ENCODE data around the gene PAX4. TPM values are rescaled to one million over a fixed set of nuclear protein-coding genes. Genes with fewer than 3 reads are reported as not detected.
A peak's percentile ranks its signal among the peaks of the same experiment; 100 is the strongest.

The PAX4 gene
- polyA plus RNA-seq, 1 donor from 2014 or later = not detected

DNA sequence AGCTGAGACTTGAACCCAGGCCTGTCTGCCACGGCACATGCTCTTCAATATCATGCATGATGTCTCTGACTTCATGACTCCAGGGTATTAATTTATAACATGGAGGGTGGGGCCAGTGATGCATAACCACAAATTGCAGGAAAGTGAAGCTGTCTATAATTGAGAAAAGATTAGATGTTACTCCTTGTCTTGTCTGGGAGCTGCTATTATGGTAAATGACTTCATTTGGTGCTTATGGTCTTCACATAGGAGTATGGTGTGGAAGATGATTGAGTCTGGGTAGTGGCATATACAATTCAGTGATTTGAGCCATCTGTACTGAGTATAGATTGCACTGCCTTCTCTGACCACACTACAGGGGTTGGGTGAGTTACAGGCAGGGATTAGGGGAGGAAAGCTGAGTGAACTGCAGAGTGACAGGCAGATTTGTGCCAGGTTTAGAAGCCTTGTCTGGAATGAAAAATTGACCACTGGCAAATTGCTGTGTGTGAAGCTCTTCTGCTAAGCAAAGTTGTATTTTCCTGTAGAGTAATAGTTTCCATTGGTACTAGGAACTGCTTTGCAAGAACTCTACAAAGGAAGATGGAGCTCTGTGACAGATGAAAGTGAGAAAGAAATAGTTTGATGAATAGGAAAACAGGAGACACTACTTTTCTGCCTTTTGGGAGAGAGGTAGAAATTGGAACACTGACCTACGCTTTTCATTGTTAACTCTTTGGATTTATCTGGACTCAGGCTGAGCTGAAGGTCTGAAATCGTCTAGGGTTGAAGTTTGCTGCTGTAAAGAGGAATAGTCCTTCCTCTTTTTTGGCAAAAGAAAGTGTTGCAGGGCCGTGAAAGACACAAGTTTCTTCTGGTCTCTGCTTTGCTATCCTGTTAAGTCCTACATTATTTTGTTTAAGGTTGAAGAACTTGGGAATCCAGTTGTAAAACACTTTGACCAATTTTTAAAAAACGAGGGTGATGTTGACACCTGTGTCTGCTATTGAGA, 36.8 kb upstream of the PAX4 start:
- no peak overlapping the region for H3K4me2 ChIP-seq (ENCODE audit: low read length)
- H3K27ac ChIP-seq (ENCODE audit: low read length) = no peak overlapping the region
- no peak overlapping the region for H2AFZ ChIP-seq (ENCODE audit: low read depth, low read length)
- H3K9ac ChIP-seq (ENCODE audit: low read length) = no peak overlapping the region
- H3K4me3 ChIP-seq (ENCODE audit: low read length) = peak overlapping the region; percentile 82
- no peaks in the 10 kb centered on the region for H3K36me3 ChIP-seq (ENCODE audit: insufficient read depth, low read length)
- no peaks in the 10 kb centered on the region for H3K27me3 ChIP-seq (ENCODE audit: insufficient read depth, low read depth, low read length)
- no peaks in the 10 kb centered on the region for H3F3A ChIP-seq (ENCODE audit: insufficient read depth, low read length, poor library complexity, severe bottlenecking)
- TF ChIP-seq, protein P1, sequence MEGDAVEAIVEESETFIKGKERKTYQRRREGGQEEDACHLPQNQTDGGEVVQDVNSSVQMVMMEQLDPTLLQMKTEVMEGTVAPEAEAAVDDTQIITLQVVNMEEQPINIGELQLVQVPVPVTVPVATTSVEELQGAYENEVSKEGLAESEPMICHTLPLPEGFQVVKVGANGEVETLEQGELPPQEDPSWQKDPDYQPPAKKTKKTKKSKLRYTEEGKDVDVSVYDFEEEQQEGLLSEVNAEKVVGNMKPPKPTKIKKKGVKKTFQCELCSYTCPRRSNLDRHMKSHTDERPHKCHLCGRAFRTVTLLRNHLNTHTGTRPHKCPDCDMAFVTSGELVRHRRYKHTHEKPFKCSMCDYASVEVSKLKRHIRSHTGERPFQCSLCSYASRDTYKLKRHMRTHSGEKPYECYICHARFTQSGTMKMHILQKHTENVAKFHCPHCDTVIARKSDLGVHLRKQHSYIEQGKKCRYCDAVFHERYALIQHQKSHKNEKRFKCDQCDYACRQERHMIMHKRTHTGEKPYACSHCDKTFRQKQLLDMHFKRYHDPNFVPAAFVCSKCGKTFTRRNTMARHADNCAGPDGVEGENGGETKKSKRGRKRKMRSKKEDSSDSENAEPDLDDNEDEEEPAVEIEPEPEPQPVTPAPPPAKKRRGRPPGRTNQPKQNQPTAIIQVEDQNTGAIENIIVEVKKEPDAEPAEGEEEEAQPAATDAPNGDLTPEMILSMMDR (IDR thresholded peaks at IDR 0.05; ENCODE audit: poor library complexity, severe bottlenecking) = no peak
- TF ChIP-seq EP300 (conservative IDR thresholded peaks at IDR 0.05; ENCODE audit: poor library complexity, severe bottlenecking) (no peak), RAD21 (conservative IDR thresholded peaks at IDR 0.05) (no peak), TAF1 (IDR thresholded peaks at IDR 0.05; ENCODE audit: low read depth) (no peak), MXI1 (conservative IDR thresholded peaks at IDR 0.05; ENCODE audit: poor library complexity, severe bottlenecking) (no peak), POLR2AphosphoS5 (IDR thresholded peaks at IDR 0.05) (no peak), SMC3 (conservative IDR thresholded peaks at IDR 0.05; ENCODE audit: poor library complexity) (no peak), EZH2 (IDR thresholded peaks at IDR 0.05; ENCODE audit: borderline replicate concordance, insufficient read depth, low read length, poor library complexity, severe bottlenecking) (no peak)
- TF ChIP-seq, protein P2, sequence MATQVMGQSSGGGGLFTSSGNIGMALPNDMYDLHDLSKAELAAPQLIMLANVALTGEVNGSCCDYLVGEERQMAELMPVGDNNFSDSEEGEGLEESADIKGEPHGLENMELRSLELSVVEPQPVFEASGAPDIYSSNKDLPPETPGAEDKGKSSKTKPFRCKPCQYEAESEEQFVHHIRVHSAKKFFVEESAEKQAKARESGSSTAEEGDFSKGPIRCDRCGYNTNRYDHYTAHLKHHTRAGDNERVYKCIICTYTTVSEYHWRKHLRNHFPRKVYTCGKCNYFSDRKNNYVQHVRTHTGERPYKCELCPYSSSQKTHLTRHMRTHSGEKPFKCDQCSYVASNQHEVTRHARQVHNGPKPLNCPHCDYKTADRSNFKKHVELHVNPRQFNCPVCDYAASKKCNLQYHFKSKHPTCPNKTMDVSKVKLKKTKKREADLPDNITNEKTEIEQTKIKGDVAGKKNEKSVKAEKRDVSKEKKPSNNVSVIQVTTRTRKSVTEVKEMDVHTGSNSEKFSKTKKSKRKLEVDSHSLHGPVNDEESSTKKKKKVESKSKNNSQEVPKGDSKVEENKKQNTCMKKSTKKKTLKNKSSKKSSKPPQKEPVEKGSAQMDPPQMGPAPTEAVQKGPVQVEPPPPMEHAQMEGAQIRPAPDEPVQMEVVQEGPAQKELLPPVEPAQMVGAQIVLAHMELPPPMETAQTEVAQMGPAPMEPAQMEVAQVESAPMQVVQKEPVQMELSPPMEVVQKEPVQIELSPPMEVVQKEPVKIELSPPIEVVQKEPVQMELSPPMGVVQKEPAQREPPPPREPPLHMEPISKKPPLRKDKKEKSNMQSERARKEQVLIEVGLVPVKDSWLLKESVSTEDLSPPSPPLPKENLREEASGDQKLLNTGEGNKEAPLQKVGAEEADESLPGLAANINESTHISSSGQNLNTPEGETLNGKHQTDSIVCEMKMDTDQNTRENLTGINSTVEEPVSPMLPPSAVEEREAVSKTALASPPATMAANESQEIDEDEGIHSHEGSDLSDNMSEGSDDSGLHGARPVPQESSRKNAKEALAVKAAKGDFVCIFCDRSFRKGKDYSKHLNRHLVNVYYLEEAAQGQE (IDR thresholded peaks at IDR 0.05; ENCODE audit: borderline replicate concordance) = no peak
- H3K9me3 ChIP-seq (ENCODE audit: low read length) = no peaks in the 10 kb centered on the region
- peaks cover 22% of the 10 kb centered on the region for H3K79me2 ChIP-seq (replicated peaks; ENCODE audit: insufficient read depth, low read length)
- H4K20me1 ChIP-seq (ENCODE audit: insufficient read depth) = no peaks in the 10 kb centered on the region
- H3K9me2 ChIP-seq (ENCODE audit: insufficient read depth, low read length) = no peaks in the 10 kb centered on the region

DNA sequence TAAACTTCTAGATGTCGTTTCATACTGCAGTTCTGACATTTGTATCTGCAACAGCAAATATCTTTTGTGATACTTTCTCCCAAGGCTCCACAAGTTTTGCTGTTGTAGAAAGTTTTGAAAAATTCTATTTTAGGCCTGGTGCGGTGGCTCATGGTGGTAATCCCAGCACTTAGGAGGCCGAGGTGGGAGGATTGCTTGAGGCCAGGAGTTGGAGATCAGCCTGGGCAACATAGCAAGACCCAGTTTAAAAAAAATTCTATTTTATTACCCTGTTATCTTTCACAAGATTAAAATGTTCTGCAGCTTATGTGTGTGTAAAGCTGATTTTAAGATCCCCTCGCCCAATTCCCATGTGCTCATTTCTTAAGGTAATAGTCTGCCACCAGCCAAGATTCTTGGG, 35.5 kb upstream of the PAX4 start:
- Histone ChIP-seq H3K4me3 (ENCODE audit: low read length) (peak overlapping the region; percentile 82), H3K9me2 (ENCODE audit: insufficient read depth, low read length) (no peaks in the 10 kb centered on the region), H3K9ac (ENCODE audit: low read length) (no peak overlapping the region), H4K20me1 (ENCODE audit: insufficient read depth) (no peaks in the 10 kb centered on the region), H3K36me3 (ENCODE audit: insufficient read depth, low read length) (no peaks in the 10 kb centered on the region), H3K9me3 (ENCODE audit: low read length) (no peaks in the 10 kb centered on the region), H3K27me3 (ENCODE audit: insufficient read depth, low read depth, low read length) (no peaks in the 10 kb centered on the region), H3K27ac (ENCODE audit: low read length) (no peak overlapping the region), H3F3A (ENCODE audit: insufficient read depth, low read length, poor library complexity, severe bottlenecking) (no peaks in the 10 kb centered on the region), H3K79me2 (replicated peaks; ENCODE audit: insufficient read depth, low read length) (peaks cover 22% of the 10 kb centered on the region), H2AFZ (ENCODE audit: low read depth, low read length) (no peak overlapping the region), H3K4me2 (ENCODE audit: low read length) (no peak overlapping the region)
- no peak for TF ChIP-seq EP300 (conservative IDR thresholded peaks at IDR 0.05; ENCODE audit: poor library complexity, severe bottlenecking)
- TF ChIP-seq POLR2AphosphoS5 (IDR thresholded peaks at IDR 0.05) = no peak
- TF ChIP-seq SMC3 (conservative IDR thresholded peaks at IDR 0.05; ENCODE audit: poor library complexity) = no peak
- TF ChIP-seq EZH2 (IDR thresholded peaks at IDR 0.05; ENCODE audit: borderline replicate concordance, insufficient read depth, low read length, poor library complexity, severe bottlenecking) = no peak

Data from neural cell (in vitro differentiated cells).